HL-60 (cell line): ENCODE measurements around the gene LLCFC1.

ENCODE experiments used
- POLR2AphosphoS5 ChIP-seq: IDR thresholded peaks from 2 replicates; pipeline ENCODE4 v1.6.1; 2012; ENCODE audit warnings: low read depth
- TF ChIP-seq, protein P1 (sequence below): IDR thresholded peaks from one replicate; pipeline ENCODE4 v1.5.1; 2011; ENCODE audit warnings: low read length, control low read depth, inconsistent platforms; ENCODE audit not compliant: insufficient read depth
- TF ChIP-seq, protein P2 (sequence below): IDR thresholded peaks from 2 replicates; pipeline ENCODE4 v1.6.1; 2012; ENCODE audit warnings: low read depth; ENCODE audit not compliant: insufficient replicate concordance

DNA sequence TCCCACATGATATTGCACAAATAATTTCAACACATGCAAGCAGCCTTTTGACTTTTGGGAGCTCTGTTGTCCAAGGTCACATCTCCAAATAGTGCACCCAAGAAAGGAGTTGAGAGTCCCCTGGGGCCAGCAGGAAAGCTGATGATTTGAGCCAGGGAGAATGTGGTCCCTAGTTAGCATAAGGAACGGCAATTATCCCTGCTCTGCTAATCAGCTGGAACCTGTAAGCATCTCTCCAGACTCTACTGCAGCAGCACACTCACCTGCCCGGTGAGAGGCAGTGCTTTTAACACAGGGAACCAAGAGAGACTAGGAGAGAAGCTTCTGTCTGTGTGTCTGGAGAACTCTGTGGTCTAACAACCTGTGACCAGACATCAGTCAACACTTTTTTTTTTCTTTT lies 22.8 kb upstream of the LLCFC1 start:
- TF ChIP-seq, protein P1, sequence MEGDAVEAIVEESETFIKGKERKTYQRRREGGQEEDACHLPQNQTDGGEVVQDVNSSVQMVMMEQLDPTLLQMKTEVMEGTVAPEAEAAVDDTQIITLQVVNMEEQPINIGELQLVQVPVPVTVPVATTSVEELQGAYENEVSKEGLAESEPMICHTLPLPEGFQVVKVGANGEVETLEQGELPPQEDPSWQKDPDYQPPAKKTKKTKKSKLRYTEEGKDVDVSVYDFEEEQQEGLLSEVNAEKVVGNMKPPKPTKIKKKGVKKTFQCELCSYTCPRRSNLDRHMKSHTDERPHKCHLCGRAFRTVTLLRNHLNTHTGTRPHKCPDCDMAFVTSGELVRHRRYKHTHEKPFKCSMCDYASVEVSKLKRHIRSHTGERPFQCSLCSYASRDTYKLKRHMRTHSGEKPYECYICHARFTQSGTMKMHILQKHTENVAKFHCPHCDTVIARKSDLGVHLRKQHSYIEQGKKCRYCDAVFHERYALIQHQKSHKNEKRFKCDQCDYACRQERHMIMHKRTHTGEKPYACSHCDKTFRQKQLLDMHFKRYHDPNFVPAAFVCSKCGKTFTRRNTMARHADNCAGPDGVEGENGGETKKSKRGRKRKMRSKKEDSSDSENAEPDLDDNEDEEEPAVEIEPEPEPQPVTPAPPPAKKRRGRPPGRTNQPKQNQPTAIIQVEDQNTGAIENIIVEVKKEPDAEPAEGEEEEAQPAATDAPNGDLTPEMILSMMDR = no peak
- TF ChIP-seq, protein P2, sequence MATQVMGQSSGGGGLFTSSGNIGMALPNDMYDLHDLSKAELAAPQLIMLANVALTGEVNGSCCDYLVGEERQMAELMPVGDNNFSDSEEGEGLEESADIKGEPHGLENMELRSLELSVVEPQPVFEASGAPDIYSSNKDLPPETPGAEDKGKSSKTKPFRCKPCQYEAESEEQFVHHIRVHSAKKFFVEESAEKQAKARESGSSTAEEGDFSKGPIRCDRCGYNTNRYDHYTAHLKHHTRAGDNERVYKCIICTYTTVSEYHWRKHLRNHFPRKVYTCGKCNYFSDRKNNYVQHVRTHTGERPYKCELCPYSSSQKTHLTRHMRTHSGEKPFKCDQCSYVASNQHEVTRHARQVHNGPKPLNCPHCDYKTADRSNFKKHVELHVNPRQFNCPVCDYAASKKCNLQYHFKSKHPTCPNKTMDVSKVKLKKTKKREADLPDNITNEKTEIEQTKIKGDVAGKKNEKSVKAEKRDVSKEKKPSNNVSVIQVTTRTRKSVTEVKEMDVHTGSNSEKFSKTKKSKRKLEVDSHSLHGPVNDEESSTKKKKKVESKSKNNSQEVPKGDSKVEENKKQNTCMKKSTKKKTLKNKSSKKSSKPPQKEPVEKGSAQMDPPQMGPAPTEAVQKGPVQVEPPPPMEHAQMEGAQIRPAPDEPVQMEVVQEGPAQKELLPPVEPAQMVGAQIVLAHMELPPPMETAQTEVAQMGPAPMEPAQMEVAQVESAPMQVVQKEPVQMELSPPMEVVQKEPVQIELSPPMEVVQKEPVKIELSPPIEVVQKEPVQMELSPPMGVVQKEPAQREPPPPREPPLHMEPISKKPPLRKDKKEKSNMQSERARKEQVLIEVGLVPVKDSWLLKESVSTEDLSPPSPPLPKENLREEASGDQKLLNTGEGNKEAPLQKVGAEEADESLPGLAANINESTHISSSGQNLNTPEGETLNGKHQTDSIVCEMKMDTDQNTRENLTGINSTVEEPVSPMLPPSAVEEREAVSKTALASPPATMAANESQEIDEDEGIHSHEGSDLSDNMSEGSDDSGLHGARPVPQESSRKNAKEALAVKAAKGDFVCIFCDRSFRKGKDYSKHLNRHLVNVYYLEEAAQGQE = no peak
- no peak for TF ChIP-seq POLR2AphosphoS5
